Spinal cord (tissue), 10 donors: ENCODE results near the gene SQSTM1. TPM values are rescaled to one million over a fixed set of nuclear protein-coding genes. Genes with fewer than 3 reads are reported as not detected.

ENCODE experiments used
- DNase-seq, 6 donors: peaks; one replicate each; pipeline versions ENCODE4 v3.0.0 to v3.0.0-alpha.2; 2013 to 2015; ENCODE audit warnings: low spot score in 6 of 6, low read depth in 4 of 6
- H3K27ac ChIP-seq: one replicate; pipeline ENCODE4 v1.5.1; 2013; ENCODE audit warnings: low read depth, low read length, control low read depth
- H3K27me3 ChIP-seq: one replicate; pipeline ENCODE4 v1.6.1; 2013; ENCODE audit warnings: low read length; ENCODE audit not compliant: control insufficient read depth, insufficient read depth
- H3K36me3 ChIP-seq: one replicate; pipeline ENCODE4 v1.6.1; 2013; ENCODE audit warnings: low read length; ENCODE audit not compliant: control insufficient read depth, insufficient read depth
- H3K4me1 ChIP-seq: one replicate; pipeline ENCODE4 v1.6.1; 2013; ENCODE audit warnings: low read length; ENCODE audit not compliant: control insufficient read depth, insufficient read depth
- H3K4me3 ChIP-seq: one replicate; pipeline ENCODE4 v1.5.1; 2013; ENCODE audit warnings: low read depth, low read length, control low read depth
- H3K9me3 ChIP-seq: one replicate; pipeline ENCODE4 v1.6.1; 2013; ENCODE audit warnings: low read length; ENCODE audit not compliant: control insufficient read depth, insufficient read depth
- WGBS: methylation state at CpG from one replicate; pipeline ENCODE4 v1.1.5; 2013; ENCODE audit warnings: missing lambda C conversion rate; ENCODE audit not compliant: insufficient coverage; 5-methylcytosine and 5-hydroxymethylcytosine counted together
- polyA plus RNA-seq, 2 donors: library from polyadenylated mRNA; unstranded; fragments of 120-200 nt; gene quantifications; one replicate each; pipeline ENCODE4 v1.2.1, GENCODE V29; 2013; ENCODE audit not compliant: insufficient read length in 2 of 2
- total RNA-seq, 2 donors: library from RNA; depleted of rRNA in 1 of 2; stranded (reverse); fragments of 120-200 nt in 1 of 2; fragments of >200 nt in 1 of 2; gene quantifications; one replicate each; pipeline versions ENCODE4 v1.2.3 to v1.2.4, GENCODE V29; 2013 to 2014
- donor health status: healthy.

SQSTM1 gene
- total and polyA plus RNA-seq, 4 donors = 95.6 to 155 (median 119) TPM

GRCh38 chr5:179816401-179816795, 4.3 kb upstream of the SQSTM1 start:
- Histone ChIP-seq H3K36me3 (peaks cover 35% of the 10 kb centered on the region), H3K9me3 (no peaks in the 10 kb centered on the region), H3K4me1 (peaks cover 41% of the 10 kb centered on the region), H3K27ac (no peak overlapping the region), H3K27me3 (peaks cover 7% of the 10 kb centered on the region), H3K4me3 (peak overlapping the region; percentile 29)
- WGBS = 34% methylated on average over 21 of the region's 23 CpGs
- no peak for DNase-seq

- DNase-seq = no peak
- no peak overlapping the region for H3K27ac ChIP-seq
- peaks cover 30% of the 10 kb centered on the region for H3K36me3 ChIP-seq
- WGBS = 3% methylated on average over 71 of the region's 72 CpGs
- peaks cover 44% of the 10 kb centered on the region for H3K4me1 ChIP-seq
- peaks cover 7% of the 10 kb centered on the region for H3K27me3 ChIP-seq
- no peaks in the 10 kb centered on the region for H3K9me3 ChIP-seq
- peak overlapping the region; percentile 29 for H3K4me3 ChIP-seq
Observed at GRCh38 chr5:179816796-179817469, 3.8 kb upstream of the SQSTM1 start.

- Histone ChIP-seq H3K27ac (no peak overlapping the region), H3K36me3 (peaks cover 26% of the 10 kb centered on the region), H3K4me1 (peaks cover 49% of the 10 kb centered on the region), H3K27me3 (peaks cover 7% of the 10 kb centered on the region), H3K9me3 (no peaks in the 10 kb centered on the region), H3K4me3 (peak overlapping the region; percentile 29)
- no peak for DNase-seq
- WGBS = 77% methylated on average over 5 of the region's 8 CpGs
Observed at GRCh38 chr5:179817470-179817840, 3.2 kb upstream of the SQSTM1 start.

- H3K36me3 ChIP-seq = peaks cover 25% of the 10 kb centered on the region
- DNase-seq = no peak
- 75% methylated on average over 11 of the region's 14 CpGs for WGBS
- peaks cover 55% of the 10 kb centered on the region for H3K4me1 ChIP-seq
- peak overlapping the region; percentile 59 for H3K4me3 ChIP-seq
- H3K27me3 ChIP-seq = peaks cover 7% of the 10 kb centered on the region
- no peaks in the 10 kb centered on the region for H3K9me3 ChIP-seq
- peak overlapping the region; percentile 85 for H3K27ac ChIP-seq
Observed at GRCh38 chr5:179817890-179818745, 2.6 kb upstream of the SQSTM1 start.

GRCh38 chr5:179818746-179819295, 1.9 kb upstream of the SQSTM1 start:
- H3K4me1 ChIP-seq = peaks cover 55% of the 10 kb centered on the region
- 1% methylated on average over 25 of the region's 35 CpGs for WGBS
- H3K36me3 ChIP-seq = peaks cover 25% of the 10 kb centered on the region
- H3K27ac ChIP-seq = peak overlapping the region; percentile 85
- peaks cover 7% of the 10 kb centered on the region for H3K27me3 ChIP-seq
- no peaks in the 10 kb centered on the region for H3K9me3 ChIP-seq
- H3K4me3 ChIP-seq = peak overlapping the region; percentile 59
- DNase-seq = peak in 2 of 6 donors; percentile 87 to 91

GRCh38 chr5:179819296-179820126, 1.2 kb upstream of the SQSTM1 start:
- Histone ChIP-seq H3K4me1 (peaks cover 59% of the 10 kb centered on the region), H3K36me3 (peaks cover 32% of the 10 kb centered on the region), H3K27ac (peak overlapping the region; percentile 85), H3K9me3 (no peaks in the 10 kb centered on the region), H3K4me3 (peak overlapping the region; percentile 59), H3K27me3 (peaks cover 7% of the 10 kb centered on the region)
- peak in 2 of 6 donors; percentile 15 to 53 for DNase-seq
- 32% methylated on average over 25 of the region's 26 CpGs for WGBS

- peak overlapping the region; percentile 85 for H3K27ac ChIP-seq
- peaks cover 7% of the 10 kb centered on the region for H3K27me3 ChIP-seq
- no peak for DNase-seq
- H3K4me3 ChIP-seq = peak overlapping the region; percentile 84
- 45% methylated on average over 12 of the region's 12 CpGs for WGBS
- no peaks in the 10 kb centered on the region for H3K9me3 ChIP-seq
- H3K4me1 ChIP-seq = peaks cover 59% of the 10 kb centered on the region
- peaks cover 38% of the 10 kb centered on the region for H3K36me3 ChIP-seq
Observed at GRCh38 chr5:179820127-179820482, 600 bp upstream of the SQSTM1 start.

- Histone ChIP-seq H3K36me3 (peaks cover 44% of the 10 kb centered on the region), H3K27me3 (no peaks in the 10 kb centered on the region), H3K9me3 (no peaks in the 10 kb centered on the region), H3K4me3 (peak overlapping the region; percentile 84), H3K27ac (peak overlapping the region; percentile 84), H3K4me1 (peaks cover 56% of the 10 kb centered on the region)
- 0% methylated on average over 51 of the region's 54 CpGs for WGBS
- peak; percentile 52 to 94 (median 73) for DNase-seq
Observed at GRCh38 chr5:179821298-179822058, 773 bp downstream of the SQSTM1 start.
